HepG2 (cell line): ENCODE results near the gene CCDC142. TPM values are rescaled to one million over a fixed set of nuclear protein-coding genes. Genes with fewer than 3 reads are reported as not detected.

Source experiments
- AHR ChIP-seq: IDR thresholded peaks from 2 replicates; pipeline ENCODE4 v1.6.1; 2018; ENCODE audit warnings: missing genetic modification reagents, missing compliant biosample characterization
- FOSL1 ChIP-seq: sonication (generic); formaldehyde crosslinking; IDR thresholded peaks from 2 replicates; pipeline ENCODE4 v1.9.0; 2021; ENCODE audit warnings: missing genetic modification reagents, borderline replicate concordance
- HMG20A ChIP-seq: IDR thresholded peaks from 2 replicates; pipeline ENCODE4 v1.6.1; 2016; ENCODE audit warnings: borderline replicate concordance
- HOXA3 ChIP-seq: sonication (generic); formaldehyde crosslinking; IDR thresholded peaks from 2 replicates; pipeline ENCODE4 v1.5.0; 2020; ENCODE audit warnings: missing genetic modification reagents
- KDM5A ChIP-seq: fragments of 200-600 bp; sonication (generic); IDR thresholded peaks from 2 replicates; pipeline ENCODE4 v1.7.0; 2018; ENCODE audit warnings: antibody characterized with exemption, mild to moderate bottlenecking, low read length, borderline replicate concordance
- PLRG1 ChIP-seq: fragments of 450-650 bp; conservative IDR thresholded peaks from 2 replicates; pipeline ENCODE4 v1.6.1; 2016
- RBAK ChIP-seq: sonication (generic); formaldehyde crosslinking; IDR thresholded peaks from 2 replicates; pipeline ENCODE4 v1.5.1; 2020; ENCODE audit warnings: mild to moderate bottlenecking, missing genetic modification reagents
- SALL2 ChIP-seq: sonication (generic); formaldehyde crosslinking; IDR thresholded peaks from 2 replicates; pipeline ENCODE4 v1.8.1; 2023; ENCODE audit warnings: mild to moderate bottlenecking, missing genetic modification reagents, inconsistent platforms
- SP2 ChIP-seq: sonication (generic); formaldehyde crosslinking; IDR thresholded peaks from 2 replicates; pipeline ENCODE4 v1.5.1; 2020; ENCODE audit warnings: mild to moderate bottlenecking, missing genetic modification reagents
- SP4 ChIP-seq: sonication (generic); formaldehyde crosslinking; IDR thresholded peaks from 2 replicates; pipeline ENCODE4 v1.8.1; 2023; ENCODE audit warnings: mild to moderate bottlenecking, missing genetic modification reagents
- TBX2 ChIP-seq: sonication (generic); formaldehyde crosslinking; IDR thresholded peaks from 2 replicates; pipeline ENCODE4 v1.5.0; 2020; ENCODE audit warnings: missing genetic modification reagents, mild to moderate bottlenecking, borderline replicate concordance
- ZBTB1 ChIP-seq: sonication (generic); formaldehyde crosslinking; IDR thresholded peaks from 2 replicates; pipeline ENCODE4 v1.4.0; 2020; ENCODE audit warnings: missing genetic modification reagents, borderline replicate concordance
- ZNF224 ChIP-seq: sonication (generic); formaldehyde crosslinking; IDR thresholded peaks from 2 replicates; pipeline ENCODE4 v1.5.0; 2020; ENCODE audit warnings: mild to moderate bottlenecking, missing genetic modification reagents
- ZNF234 ChIP-seq: sonication (generic); formaldehyde crosslinking; conservative IDR thresholded peaks from 2 replicates; pipeline ENCODE4 v1.5.1; 2020; ENCODE audit warnings: mild to moderate bottlenecking, missing genetic modification reagents
- ZNF607 ChIP-seq: sonication (generic); formaldehyde crosslinking; IDR thresholded peaks from 2 replicates; pipeline ENCODE4 v1.5.1; 2020; ENCODE audit warnings: missing genetic modification reagents, mild to moderate bottlenecking, borderline replicate concordance
- ZNF761 ChIP-seq: sonication (generic); formaldehyde crosslinking; conservative IDR thresholded peaks from 2 replicates; pipeline ENCODE4 v1.4.0; 2020; ENCODE audit warnings: mild to moderate bottlenecking, missing genetic modification reagents
- ZNF775 ChIP-seq: sonication (generic); formaldehyde crosslinking; IDR thresholded peaks from 2 replicates; pipeline ENCODE4 v1.4.0; 2020; ENCODE audit warnings: missing genetic modification reagents, mild to moderate bottlenecking, moderate library complexity, borderline replicate concordance
- ZNF788 ChIP-seq: sonication (generic); formaldehyde crosslinking; IDR thresholded peaks from 2 replicates; pipeline ENCODE4 v1.5.0; 2020; ENCODE audit warnings: mild to moderate bottlenecking, missing genetic modification reagents, borderline replicate concordance
- ZSCAN12 ChIP-seq: sonication (generic); formaldehyde crosslinking; IDR thresholded peaks from 2 replicates; pipeline ENCODE4 v1.9.0; 2021; ENCODE audit warnings: mild to moderate bottlenecking, missing genetic modification reagents
- polyA plus RNA-seq, 8 experiments: library from polyadenylated mRNA; depleted of rRNA in 3 of 8; stranded (reverse) in 7 of 8; unstranded in 1 of 8; fragments of >200 nt; fragmentation: Illumina TruSeq in 4 of 8; extraction: Trizol in 4 of 8; gene quantifications; 2 replicates each; pipeline versions ENCODE4 v1.2.1 to v1.2.3, GENCODE V29; 2011 to 2016; ENCODE audit warnings: low read depth in 4 of 8, missing spikeins in 1 of 8, mixed read lengths in 1 of 8; ENCODE audit not compliant: insufficient read depth in 1 of 8
- total RNA-seq, 5 experiments: library from RNA; depleted of rRNA; stranded (reverse); fragments of >200 nt; fragmentation: Illumina TruSeq; extraction: Trizol; gene quantifications; 2 replicates each; pipeline ENCODE4 v1.2.3, GENCODE V29; 2016; ENCODE audit warnings: low read depth in 1 of 5
- TF ChIP-seq, protein P1 (sequence below): sonication (generic); formaldehyde crosslinking; IDR thresholded peaks from 2 replicates; pipeline ENCODE4 v1.5.1; 2020; ENCODE audit warnings: mild to moderate bottlenecking, missing genetic modification reagents, moderate library complexity
- TF ChIP-seq, protein P2 (sequence below): sonication (generic); formaldehyde crosslinking; IDR thresholded peaks from 2 replicates; pipeline ENCODE4 v1.8.1; 2023; ENCODE audit warnings: mild to moderate bottlenecking, missing genetic modification reagents
- TF ChIP-seq, protein P3 (sequence below): sonication (generic); formaldehyde crosslinking; IDR thresholded peaks from 2 replicates; pipeline ENCODE4 v1.5.1; 2020; ENCODE audit warnings: missing genetic modification reagents, mild to moderate bottlenecking, borderline replicate concordance

The CCDC142 gene
- total and polyA plus RNA-seq, 2 of the 13 experiments (the other 11 are each of a cell fraction or from before 2014, with no cell fraction given): 14.7 to 30.4 TPM

DNA sequence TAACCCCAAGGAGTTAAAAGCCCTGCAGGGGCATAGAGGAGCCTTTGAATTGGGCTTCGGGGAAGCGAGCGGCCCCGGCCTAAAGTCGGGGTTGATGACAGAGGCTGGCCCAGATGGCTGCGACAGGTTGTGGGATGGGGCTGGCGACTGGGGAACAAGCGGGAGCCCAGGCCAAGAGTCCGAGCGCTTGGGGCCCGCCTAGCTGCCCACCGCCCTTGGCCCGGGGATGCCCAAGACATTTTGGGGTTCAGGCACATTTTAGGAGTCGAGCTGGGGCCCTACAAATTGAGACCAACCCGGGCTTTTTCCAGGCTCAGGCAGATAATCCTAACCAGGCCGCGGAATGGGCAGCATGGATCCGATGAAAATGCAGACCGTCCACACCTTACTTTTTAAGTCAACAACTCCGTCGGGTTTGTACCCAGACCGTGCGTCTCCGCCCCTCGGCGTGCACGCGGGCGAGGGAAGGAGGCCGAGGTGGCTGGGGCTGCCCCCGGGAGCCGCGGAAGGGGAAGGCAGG is 41.6 kb downstream of the CCDC142 start (continued):
- TF ChIP-seq, protein P1, sequence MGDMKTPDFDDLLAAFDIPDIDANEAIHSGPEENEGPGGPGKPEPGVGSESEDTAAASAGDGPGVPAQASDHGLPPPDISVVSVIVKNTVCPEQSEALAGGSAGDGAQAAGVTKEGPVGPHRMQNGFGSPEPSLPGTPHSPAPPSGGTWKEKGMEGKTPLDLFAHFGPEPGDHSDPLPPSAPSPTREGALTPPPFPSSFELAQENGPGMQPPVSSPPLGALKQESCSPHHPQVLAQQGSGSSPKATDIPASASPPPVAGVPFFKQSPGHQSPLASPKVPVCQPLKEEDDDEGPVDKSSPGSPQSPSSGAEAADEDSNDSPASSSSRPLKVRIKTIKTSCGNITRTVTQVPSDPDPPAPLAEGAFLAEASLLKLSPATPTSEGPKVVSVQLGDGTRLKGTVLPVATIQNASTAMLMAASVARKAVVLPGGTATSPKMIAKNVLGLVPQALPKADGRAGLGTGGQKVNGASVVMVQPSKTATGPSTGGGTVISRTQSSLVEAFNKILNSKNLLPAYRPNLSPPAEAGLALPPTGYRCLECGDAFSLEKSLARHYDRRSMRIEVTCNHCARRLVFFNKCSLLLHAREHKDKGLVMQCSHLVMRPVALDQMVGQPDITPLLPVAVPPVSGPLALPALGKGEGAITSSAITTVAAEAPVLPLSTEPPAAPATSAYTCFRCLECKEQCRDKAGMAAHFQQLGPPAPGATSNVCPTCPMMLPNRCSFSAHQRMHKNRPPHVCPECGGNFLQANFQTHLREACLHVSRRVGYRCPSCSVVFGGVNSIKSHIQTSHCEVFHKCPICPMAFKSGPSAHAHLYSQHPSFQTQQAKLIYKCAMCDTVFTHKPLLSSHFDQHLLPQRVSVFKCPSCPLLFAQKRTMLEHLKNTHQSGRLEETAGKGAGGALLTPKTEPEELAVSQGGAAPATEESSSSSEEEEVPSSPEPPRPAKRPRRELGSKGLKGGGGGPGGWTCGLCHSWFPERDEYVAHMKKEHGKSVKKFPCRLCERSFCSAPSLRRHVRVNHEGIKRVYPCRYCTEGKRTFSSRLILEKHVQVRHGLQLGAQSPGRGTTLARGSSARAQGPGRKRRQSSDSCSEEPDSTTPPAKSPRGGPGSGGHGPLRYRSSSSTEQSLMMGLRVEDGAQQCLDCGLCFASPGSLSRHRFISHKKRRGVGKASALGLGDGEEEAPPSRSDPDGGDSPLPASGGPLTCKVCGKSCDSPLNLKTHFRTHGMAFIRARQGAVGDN (CRISPR knock-in tag): no peak
- TF ChIP-seq SALL2: 0 out of 2 replicates have a peak, but pooled peaks have one; percentile 0
- TF ChIP-seq, protein P2, sequence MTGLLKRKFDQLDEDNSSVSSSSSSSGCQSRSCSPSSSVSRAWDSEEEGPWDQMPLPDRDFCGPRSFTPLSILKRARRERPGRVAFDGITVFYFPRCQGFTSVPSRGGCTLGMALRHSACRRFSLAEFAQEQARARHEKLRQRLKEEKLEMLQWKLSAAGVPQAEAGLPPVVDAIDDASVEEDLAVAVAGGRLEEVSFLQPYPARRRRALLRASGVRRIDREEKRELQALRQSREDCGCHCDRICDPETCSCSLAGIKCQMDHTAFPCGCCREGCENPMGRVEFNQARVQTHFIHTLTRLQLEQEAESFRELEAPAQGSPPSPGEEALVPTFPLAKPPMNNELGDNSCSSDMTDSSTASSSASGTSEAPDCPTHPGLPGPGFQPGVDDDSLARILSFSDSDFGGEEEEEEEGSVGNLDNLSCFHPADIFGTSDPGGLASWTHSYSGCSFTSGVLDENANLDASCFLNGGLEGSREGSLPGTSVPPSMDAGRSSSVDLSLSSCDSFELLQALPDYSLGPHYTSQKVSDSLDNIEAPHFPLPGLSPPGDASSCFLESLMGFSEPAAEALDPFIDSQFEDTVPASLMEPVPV: peak; percentile 8; the same call in 1 of the 2 replicates
- no peak for TF ChIP-seq HMG20A (CRISPR knock-in tag)
- TF ChIP-seq ZBTB1: 0 out of 2 replicates have a peak, but pooled peaks have one; percentile 43
- no peak for TF ChIP-seq ZNF607 (CRISPR knock-in tag)
- no peak for TF ChIP-seq SP4 (CRISPR knock-in tag)
- no peak for TF ChIP-seq TBX2 (CRISPR knock-in tag)
- 0 out of 2 replicates have a peak, but pooled peaks have one; percentile 11 for TF ChIP-seq ZNF224 (CRISPR knock-in tag)
- no peak for TF ChIP-seq ZNF761 (CRISPR knock-in tag)
- no peak for TF ChIP-seq PLRG1
- TF ChIP-seq RBAK (CRISPR knock-in tag): no peak
- TF ChIP-seq ZSCAN12 (CRISPR knock-in tag): no peak
- no peak for TF ChIP-seq KDM5A
- TF ChIP-seq ZNF234 (CRISPR knock-in tag): no peak
- no peak for TF ChIP-seq ZNF788 (CRISPR knock-in tag)
- 0 out of 2 replicates have a peak, but pooled peaks have one; percentile 30 for TF ChIP-seq SP2
- 0 out of 2 replicates have a peak, but pooled peaks have one; percentile 42 for TF ChIP-seq FOSL1 (CRISPR knock-in tag)
- TF ChIP-seq ZNF775 (CRISPR knock-in tag): no peak
- no peak for TF ChIP-seq HOXA3 (CRISPR knock-in tag)
- no peak for TF ChIP-seq AHR (CRISPR knock-in tag)
- TF ChIP-seq, protein P3, sequence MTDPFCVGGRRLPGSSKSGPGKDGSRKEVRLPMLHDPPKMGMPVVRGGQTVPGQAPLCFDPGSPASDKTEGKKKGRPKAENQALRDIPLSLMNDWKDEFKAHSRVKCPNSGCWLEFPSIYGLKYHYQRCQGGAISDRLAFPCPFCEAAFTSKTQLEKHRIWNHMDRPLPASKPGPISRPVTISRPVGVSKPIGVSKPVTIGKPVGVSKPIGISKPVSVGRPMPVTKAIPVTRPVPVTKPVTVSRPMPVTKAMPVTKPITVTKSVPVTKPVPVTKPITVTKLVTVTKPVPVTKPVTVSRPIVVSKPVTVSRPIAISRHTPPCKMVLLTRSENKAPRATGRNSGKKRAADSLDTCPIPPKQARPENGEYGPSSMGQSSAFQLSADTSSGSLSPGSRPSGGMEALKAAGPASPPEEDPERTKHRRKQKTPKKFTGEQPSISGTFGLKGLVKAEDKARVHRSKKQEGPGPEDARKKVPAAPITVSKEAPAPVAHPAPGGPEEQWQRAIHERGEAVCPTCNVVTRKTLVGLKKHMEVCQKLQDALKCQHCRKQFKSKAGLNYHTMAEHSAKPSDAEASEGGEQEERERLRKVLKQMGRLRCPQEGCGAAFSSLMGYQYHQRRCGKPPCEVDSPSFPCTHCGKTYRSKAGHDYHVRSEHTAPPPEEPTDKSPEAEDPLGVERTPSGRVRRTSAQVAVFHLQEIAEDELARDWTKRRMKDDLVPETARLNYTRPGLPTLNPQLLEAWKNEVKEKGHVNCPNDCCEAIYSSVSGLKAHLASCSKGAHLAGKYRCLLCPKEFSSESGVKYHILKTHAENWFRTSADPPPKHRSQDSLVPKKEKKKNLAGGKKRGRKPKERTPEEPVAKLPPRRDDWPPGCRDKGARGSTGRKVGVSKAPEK (CRISPR knock-in tag): no peak
